ENCODE data around the gene ATP2B2. TPM values are rescaled to one million over a fixed set of nuclear protein-coding genes. Genes with fewer than 3 reads are reported as not detected.

ATP2B2 gene
- total RNA-seq, 4 donors from 2014 or later: 0.09 to 0.12 TPM; not detected in 2

GRCh38 chr3:10524270-10524669, 18.9 kb upstream of the ATP2B2 start:
- DNase-seq (ENCODE audit: low spot score) (no peak), ATAC-seq (ENCODE audit: low FRiP score) (no peak)
- no peak for TF ChIP-seq CTCF (IDR thresholded peaks at IDR 0.05)

GRCh38 chr3:10523561-10523960, 18.2 kb upstream of the ATP2B2 start:
- DNase-seq (ENCODE audit: low spot score) (no peak), ATAC-seq (ENCODE audit: low FRiP score) (no peak)
- no peak for TF ChIP-seq CTCF (IDR thresholded peaks at IDR 0.05)

- no peak for TF ChIP-seq CTCF (IDR thresholded peaks at IDR 0.05)
- DNase-seq (ENCODE audit: low spot score) (no peak), ATAC-seq (ENCODE audit: low FRiP score) (no peak)
Measured at GRCh38 chr3:10522646-10523303, 17.4 kb upstream of the ATP2B2 start.

GRCh38 chr3:10521772-10522441, 16.5 kb upstream of the ATP2B2 start:
- TF ChIP-seq CTCF (IDR thresholded peaks at IDR 0.05): no peak
- no peak for ATAC-seq (ENCODE audit: low FRiP score)
- DNase-seq (ENCODE audit: low spot score): no peak

- no peak for TF ChIP-seq CTCF (IDR thresholded peaks at IDR 0.05)
- no peak for ATAC-seq (ENCODE audit: low FRiP score)
- no peak for DNase-seq (ENCODE audit: low spot score)
Measured at GRCh38 chr3:10520072-10520471, 14.7 kb upstream of the ATP2B2 start.

DNA sequence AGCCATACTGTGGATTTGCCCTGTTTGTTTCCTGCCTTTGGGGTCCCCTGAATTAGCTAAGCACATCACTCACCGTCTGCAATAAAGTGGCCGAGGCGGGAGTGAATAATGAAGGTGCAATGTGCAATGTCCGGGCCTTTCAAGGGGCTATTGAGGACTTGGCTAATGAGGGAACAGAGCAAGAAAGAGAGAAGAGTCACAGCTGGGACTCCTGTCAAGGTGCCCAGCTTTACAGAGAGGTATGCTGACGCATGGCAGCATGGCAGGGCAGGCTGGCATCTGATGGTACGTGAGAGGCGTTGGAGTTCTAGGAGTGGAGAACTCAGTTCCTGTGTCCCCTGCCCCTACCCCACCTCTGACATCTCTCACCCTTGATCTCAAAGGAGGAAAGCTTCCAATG, 13.8 kb upstream of the ATP2B2 start:
- ATAC-seq (ENCODE audit: low FRiP score) (no peak), DNase-seq (ENCODE audit: low spot score) (no peak)
- TF ChIP-seq CTCF (IDR thresholded peaks at IDR 0.05): no peak
